Endothelial cell of umbilical vein (primary cell): Measurements from ENCODE around the gene ECHDC1. TPM values are rescaled to one million over a fixed set of nuclear protein-coding genes. Genes with fewer than 3 reads are reported as not detected.
"Not testable (repeated sequence)": the region's sequence is repeated elsewhere in the genome, so short reads cannot be mapped to it uniquely, and the experiment has no call there.

Experiments used
- BruUV-seq: library from RNA; stranded (reverse); fragments of 400-500 nt; replicated peaks from 2 replicates; lab custom pipeline; 2021; lab: Mats Ljungman, UMichigan
- CTCF ChIA-PET: fragments of 300-600, 350-600 bp; sonication (Branson Sonifier 250); formaldehyde crosslinking; loops from one replicate; lab custom pipeline; 2021; ENCODE audit warnings: antibody characterized with exemption, inconsistent platforms; lab: Charles Lee
- POLR2A ChIA-PET: fragments of 300-600, 350-600 bp; sonication (Branson Sonifier 250); formaldehyde crosslinking; loops from one replicate; lab custom pipeline; 2021; ENCODE audit warnings: antibody characterized with exemption, inconsistent platforms; lab: Charles Lee
- DNase-seq: peaks from one replicate; pipeline ENCODE4 v3.0.0-alpha.2; 2011; ENCODE audit warnings: low read depth, low spot score
- FAIRE-seq: peaks from 2 replicates; lab custom pipeline; 2011; peaks lifted over from hg19 to GRCh38; lab: Jason Lieb, UNC
- H2AFZ ChIP-seq: 2 replicates; pipeline ENCODE4 v1.6.0; 2012; ENCODE audit warnings: low read depth, low read length, control low read depth, inconsistent platforms
- H3K27ac ChIP-seq: 2 replicates; pipeline ENCODE4 v1.5.1; 2011; ENCODE audit warnings: low read depth, mild to moderate bottlenecking, control low read depth, low read length, moderate library complexity; ENCODE audit not compliant: insufficient read depth
- H3K27me3 ChIP-seq, 2 experiments: 2 replicates each; pipeline versions ENCODE4 v1.6.0 to v1.6.1; 2011; ENCODE audit warnings: low read length in 2 of 2, mixed read lengths in 1 of 2; ENCODE audit not compliant: control insufficient read depth in 2 of 2, insufficient read depth in 2 of 2
- H3K36me3 ChIP-seq, 2 experiments: 2 replicates in 1 of 2; 3 replicates in 1 of 2; pipeline ENCODE4 v1.5.1; 2011; ENCODE audit warnings: low read length in 2 of 2, mild to moderate bottlenecking in 1 of 2, moderate library complexity in 1 of 2; ENCODE audit not compliant: control insufficient read depth in 2 of 2, insufficient read depth in 2 of 2; ENCODE audit errors: extremely low read depth in 1 of 2
- H3K4me1 ChIP-seq: 3 replicates; pipeline ENCODE4 v1.5.1; 2011; ENCODE audit warnings: mild to moderate bottlenecking, low read length; ENCODE audit not compliant: control insufficient read depth, insufficient read depth; ENCODE audit errors: extremely low read depth
- H3K4me2 ChIP-seq: 2 replicates; pipeline ENCODE4 v1.6.1; 2011; ENCODE audit warnings: low read length, control low read depth, mixed read lengths; ENCODE audit not compliant: insufficient read depth
- H3K4me3 ChIP-seq, 3 experiments: fragments of 200-600 bp in 1 of 3; sonication (generic), shearing (Covaris generic) in 1 of 3; replicated peaks in 1 of 3; 2 replicates each; pipeline ENCODE4 v1.5.1; 2011 to 2016; ENCODE audit warnings: control low read depth in 3 of 3, low read length in 3 of 3, mild to moderate bottlenecking in 2 of 3, inconsistent platforms in 1 of 3, low read depth in 1 of 3, moderate library complexity in 1 of 3; ENCODE audit not compliant: insufficient read depth in 1 of 3
- H3K79me2 ChIP-seq: 2 replicates; pipeline ENCODE4 v1.6.0; 2012; ENCODE audit warnings: low read length, inconsistent platforms; ENCODE audit not compliant: control insufficient read depth, insufficient read depth
- H3K9ac ChIP-seq: replicated peaks from 2 replicates; pipeline ENCODE3; 2011; ENCODE audit warnings: low read length, control low read depth; ENCODE audit not compliant: insufficient read depth; ENCODE audit errors: extremely low read depth
- H3K9me1 ChIP-seq: replicated peaks from 3 replicates; pipeline ENCODE4 v1.6.0; 2011; ENCODE audit warnings: mild to moderate bottlenecking, low read length; ENCODE audit not compliant: control insufficient read depth, insufficient read depth; ENCODE audit errors: extremely low read depth
- H3K9me3 ChIP-seq: replicated peaks from 2 replicates; pipeline ENCODE4 v1.5.1; 2012; ENCODE audit warnings: low read length, inconsistent platforms; ENCODE audit not compliant: control insufficient read depth, insufficient read depth
- H4K20me1 ChIP-seq: replicated peaks from 2 replicates; pipeline ENCODE3; 2011; ENCODE audit warnings: mild to moderate bottlenecking, low read length; ENCODE audit not compliant: control insufficient read depth, insufficient read depth; ENCODE audit errors: extremely low read depth
- EZH2 ChIP-seq: IDR thresholded peaks from 2 replicates; pipeline ENCODE4 v1.6.1; 2012; ENCODE audit warnings: borderline replicate concordance, low read depth, mild to moderate bottlenecking, moderate library complexity, low read length, inconsistent platforms; ENCODE audit not compliant: severe bottlenecking
- FOS ChIP-seq: IDR thresholded peaks from 2 replicates; pipeline ENCODE4 v1.6.1; 2011; ENCODE audit warnings: mild to moderate bottlenecking, low read length, moderate library complexity, borderline replicate concordance; ENCODE audit not compliant: insufficient read depth
- GATA2 ChIP-seq: IDR thresholded peaks from 2 replicates; pipeline ENCODE4 v1.7.0; 2011; ENCODE audit warnings: low read depth, mild to moderate bottlenecking, moderate library complexity, mixed read lengths, low read length; ENCODE audit not compliant: insufficient read length, insufficient read depth
- JUN ChIP-seq: IDR thresholded peaks from 2 replicates; pipeline ENCODE4 v1.6.1; 2011; ENCODE audit warnings: borderline replicate concordance, low read depth; ENCODE audit not compliant: insufficient read length, insufficient read depth
- MYC ChIP-seq: IDR thresholded peaks from one replicate; pipeline ENCODE4 v1.6.1; 2011; ENCODE audit warnings: mild to moderate bottlenecking, low read depth, low read length
- POLR2AphosphoS5 ChIP-seq: IDR thresholded peaks from 2 replicates; pipeline ENCODE4 v1.6.1; 2012; ENCODE audit warnings: low read depth, mild to moderate bottlenecking, control low read depth, low read length, moderate library complexity; ENCODE audit not compliant: insufficient read depth
- dilution Hi-C: fragments of 300-500 bp; cut with MboI; formaldehyde crosslinking; loops from one replicate; pipeline ENCODE4 v1.15.0; 2019; ENCODE audit warnings: low sequenced_read_pairs; ENCODE audit not compliant: extremely low pct_ligation_motif_present
- intact Hi-C: fragments of 100-400 bp; cut with micrococcal nuclease; formaldehyde crosslinking; loops from one replicate; pipeline ENCODE4 v1.10.0; 2022
- polyA plus RNA-seq, 4 experiments: library from polyadenylated mRNA; depleted of rRNA in 3 of 4; stranded (reverse) in 3 of 4; unstranded in 1 of 4; fragments of >200 nt; gene quantifications; 2 replicates each; pipeline versions ENCODE4 v1.2.1 to v1.2.3, GENCODE V29; 2011 to 2012; ENCODE audit warnings: missing spikeins in 1 of 4
- total RNA-seq: library from RNA; stranded (reverse); gene quantifications from 2 replicates; pipeline ENCODE4 v1.2.3, GENCODE V29; 2021
- TF ChIP-seq, protein P1 (sequence below): IDR thresholded peaks from 2 replicates; pipeline ENCODE4 v1.6.1; 2011; ENCODE audit not compliant: insufficient read depth, insufficient read length
- TF ChIP-seq, protein P2 (sequence below), 2 donors: IDR thresholded peaks; 1 replicate in 1 of 2; 2 replicates in 1 of 2; pipeline ENCODE4 v1.5.1; 2011; ENCODE audit warnings: low read length in 2 of 2, mild to moderate bottlenecking in 2 of 2, moderate library complexity in 2 of 2, control low read depth in 1 of 2, inconsistent platforms in 1 of 2, low read depth in 1 of 2; ENCODE audit not compliant: insufficient read depth in 1 of 2; ENCODE audit errors: extremely low read depth in 1 of 2

ECHDC1 gene
- total and polyA plus RNA-seq, 2 donors (not counting 3 experiments of a cell fraction or from before 2014, with no cell fraction given), result 8.1 to 36.8 TPM

GRCh38 chr6:127332383-127332961 is 10.9 kb downstream of the ECHDC1 start:
- TF ChIP-seq, protein P1, sequence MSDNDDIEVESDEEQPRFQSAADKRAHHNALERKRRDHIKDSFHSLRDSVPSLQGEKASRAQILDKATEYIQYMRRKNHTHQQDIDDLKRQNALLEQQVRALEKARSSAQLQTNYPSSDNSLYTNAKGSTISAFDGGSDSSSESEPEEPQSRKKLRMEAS, result no peak
- TF ChIP-seq EZH2, result no peak
- no peak for TF ChIP-seq FOS
- no peak for TF ChIP-seq GATA2
- TF ChIP-seq MYC, result no peak
- TF ChIP-seq, protein P2, sequence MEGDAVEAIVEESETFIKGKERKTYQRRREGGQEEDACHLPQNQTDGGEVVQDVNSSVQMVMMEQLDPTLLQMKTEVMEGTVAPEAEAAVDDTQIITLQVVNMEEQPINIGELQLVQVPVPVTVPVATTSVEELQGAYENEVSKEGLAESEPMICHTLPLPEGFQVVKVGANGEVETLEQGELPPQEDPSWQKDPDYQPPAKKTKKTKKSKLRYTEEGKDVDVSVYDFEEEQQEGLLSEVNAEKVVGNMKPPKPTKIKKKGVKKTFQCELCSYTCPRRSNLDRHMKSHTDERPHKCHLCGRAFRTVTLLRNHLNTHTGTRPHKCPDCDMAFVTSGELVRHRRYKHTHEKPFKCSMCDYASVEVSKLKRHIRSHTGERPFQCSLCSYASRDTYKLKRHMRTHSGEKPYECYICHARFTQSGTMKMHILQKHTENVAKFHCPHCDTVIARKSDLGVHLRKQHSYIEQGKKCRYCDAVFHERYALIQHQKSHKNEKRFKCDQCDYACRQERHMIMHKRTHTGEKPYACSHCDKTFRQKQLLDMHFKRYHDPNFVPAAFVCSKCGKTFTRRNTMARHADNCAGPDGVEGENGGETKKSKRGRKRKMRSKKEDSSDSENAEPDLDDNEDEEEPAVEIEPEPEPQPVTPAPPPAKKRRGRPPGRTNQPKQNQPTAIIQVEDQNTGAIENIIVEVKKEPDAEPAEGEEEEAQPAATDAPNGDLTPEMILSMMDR (IDR thresholded peaks at IDR 0.05; ENCODE audit: extremely low read depth in 1 of 2, insufficient read depth in 1 of 2, low read depth in 1 of 2, low read length in 2 of 2), result no peak
- TF ChIP-seq JUN, result no peak
- TF ChIP-seq POLR2AphosphoS5, result no peak
- CTCF ChIA-PET, result interaction anchor here (0.9 to 1.5 kb wide), 4 partner anchors 8 to 130 kb away, joined by 3 to 7 read pairs (median 3); no protein-coding TSS in a partner anchor
- Histone ChIP-seq H3K9ac (no peak overlapping the region), H3K79me2 (peaks cover 6% of the 10 kb centered on the region), H3K36me3 (no peaks in the 10 kb centered on the region), H3K9me3 (no peaks in the 10 kb centered on the region), H4K20me1 (no peaks in the 10 kb centered on the region), H3K4me1 (peaks cover 11% of the 10 kb centered on the region), H3K27me3 (no peaks in the 10 kb centered on the region), H3K4me2 (no peak overlapping the region), H3K27ac (no peak overlapping the region), H2AFZ (no peak overlapping the region), H3K9me1 (no peaks in the 10 kb centered on the region), H3K4me3 (no peak overlapping the region)
- FAIRE-seq (no peak), DNase-seq (no peak)
- intact Hi-C loops, result no loop called here
- dilution Hi-C loops, result no loop called here
- POLR2A ChIA-PET, result no interaction called here
- no TSS peak for BruUV-seq

GRCh38 chr6:127331256-127331655 is 12.2 kb downstream of the ECHDC1 start:
- H3K27ac ChIP-seq, H3K27me3 ChIP-seq, H3K36me3 ChIP-seq, H3K9me1 ChIP-seq, H3K79me2 ChIP-seq, H3K9me3 ChIP-seq, dilution Hi-C loops, H4K20me1 ChIP-seq, BruUV-seq, intact Hi-C loops, DNase-seq, POLR2A ChIA-PET, H2AFZ ChIP-seq, H3K9ac ChIP-seq, H3K4me3 ChIP-seq, H3K4me2 ChIP-seq, FAIRE-seq: not testable (repeated sequence)
- H3K4me1 ChIP-seq, result peaks cover 12% of the 10 kb centered on the region
- CTCF ChIA-PET, result interaction anchor here (0.9 to 1.2 kb wide), 3 partner anchors 10 to 26 kb away, joined by 3 read pairs; no protein-coding TSS in a partner anchor
